Ovary (tissue), 3 donors: ENCODE measurements around the gene BRI3.

Experiments
- CTCF ChIP-seq, 3 donors: fragments of 450-650 bp in 2 of 3; fragments of 200-600 bp in 1 of 3; IDR thresholded peaks; one replicate each; pipeline versions ENCODE4 v1.5.1 to v1.8.0; 2016 to 2022; ENCODE audit warnings: antibody characterized with exemption in 3 of 3, mild to moderate bottlenecking in 1 of 3
- EP300 ChIP-seq: sonication (generic); formaldehyde crosslinking; IDR thresholded peaks from one replicate; pipeline ENCODE4 v1.6.1; 2017; ENCODE audit warnings: antibody characterized with exemption
- POLR2A ChIP-seq: fragments of 450-650 bp; IDR thresholded peaks from one replicate; pipeline ENCODE4 v1.6.1; 2017; ENCODE audit warnings: antibody characterized with exemption, mild to moderate bottlenecking, moderate library complexity
- donor health status: DM: no; HTN: no; CAD: no.

GRCh38 chr7:98329100-98329790 is 47.8 kb downstream of the BRI3 start:
- no peak for TF ChIP-seq POLR2A
- no peak for TF ChIP-seq CTCF (IDR thresholded peaks at IDR 0.05)
- no peak for TF ChIP-seq EP300
